ENCODE data around the gene RFLNA. TPM values are rescaled to one million over a fixed set of nuclear protein-coding genes. Genes with fewer than 3 reads are reported as not detected.

The RFLNA gene
- total and polyA plus RNA-seq, 2 of the 4 experiments (the other 2 are of a cell fraction), result not detected

- intact Hi-C loops (cut with micrococcal nuclease), result no loop called here
- no peak overlapping the region for H2BK15ac ChIP-seq (ENCODE audit: low read depth, low read length)
- H2BK20ac ChIP-seq (ENCODE audit: low read depth, low read length), result no peak overlapping the region
- ChIA-PET CTCF (no interaction called here), POLR2A (ENCODE audit: unreplicated experiment) (no interaction called here)
- H2AK5ac ChIP-seq (ENCODE audit: low read depth, low read length), result no peak overlapping the region
- H3K4ac ChIP-seq (ENCODE audit: low read depth, low read length), result no peak overlapping the region
- BruUV-seq (replicated peaks), result no TSS peak
- no peak overlapping the region for H4K91ac ChIP-seq (ENCODE audit: insufficient read depth, low read depth, low read length)
- H3K27ac ChIP-seq (ENCODE audit: insufficient read depth, low read length), result no peak overlapping the region
- H2BK5ac ChIP-seq (ENCODE audit: low read depth, low read length, poor library complexity, severe bottlenecking), result no peak overlapping the region
- H4K5ac ChIP-seq (ENCODE audit: low read depth, low read length), result no peak overlapping the region
- no peak overlapping the region for H3K4me3 ChIP-seq (ENCODE audit: insufficient read depth, low read depth, low read length)
- no peak overlapping the region for H3K14ac ChIP-seq (replicated peaks; ENCODE audit: low read depth, low read length)
- no peaks in the 10 kb centered on the region for H3K9me1 ChIP-seq (ENCODE audit: insufficient read depth, low read length)
- H3K18ac ChIP-seq (ENCODE audit: low read depth, low read length), result no peak overlapping the region
- H4K8ac ChIP-seq (ENCODE audit: low read depth in 2 of 2, low read length in 2 of 2), result no peak overlapping the region
- dilution Hi-C loops (cut with HindIII; ENCODE audit: low sequenced_read_pairs, unreplicated experiment), result no loop called here
- H3K4me1 ChIP-seq (ENCODE audit: control insufficient read depth, insufficient read depth, low read length), result peaks cover 1% of the 10 kb centered on the region; the same call in 1 of the 2 replicates
- in situ Hi-C loops (cut with MboI; ENCODE audit: low sequenced_read_pairs), result no loop called here
- TF ChIP-seq BHLHE40 (IDR thresholded peaks at IDR 0.05; ENCODE audit: low read depth, low read length) (no peak), RAD21 (IDR thresholded peaks at IDR 0.05; ENCODE audit: low read length) (no peak), POLR2A (IDR thresholded peaks at IDR 0.05; ENCODE audit: low read depth, low read length) (no peak), USF2 (IDR thresholded peaks at IDR 0.05; ENCODE audit: low read depth, low read length) (no peak), NFE2L2 (IDR thresholded peaks at IDR 0.05; ENCODE audit: low read depth, low read length) (no peak), MAFK (IDR thresholded peaks at IDR 0.05; ENCODE audit: low read depth, low read length) (no peak), RFX5 (IDR thresholded peaks at IDR 0.05; ENCODE audit: low read depth, low read length) (no peak), CTCF (conservative IDR thresholded peaks at IDR 0.05; ENCODE audit: low read depth, low read length) (no peak), RCOR1 (IDR thresholded peaks at IDR 0.05; ENCODE audit: insufficient replicate concordance, low read length) (no peak), ELK1 (IDR thresholded peaks at IDR 0.05; ENCODE audit: borderline replicate concordance, low read depth, low read length) (no peak), MXI1 (IDR thresholded peaks at IDR 0.05; ENCODE audit: borderline replicate concordance, low read depth, low read length) (no peak), MAZ (IDR thresholded peaks at IDR 0.05; ENCODE audit: borderline replicate concordance, low read depth, low read length) (no peak), SMC3 (IDR thresholded peaks at IDR 0.05; ENCODE audit: low read depth, low read length) (no peak), CEBPB (IDR thresholded peaks at IDR 0.05; ENCODE audit: low read depth, low read length) (no peak), CHD1 (IDR thresholded peaks at IDR 0.05; ENCODE audit: low read depth, low read length) (no peak), FOS (IDR thresholded peaks at IDR 0.05; ENCODE audit: low read depth, low read length) (no peak)
- H2AK9ac ChIP-seq (replicated peaks; ENCODE audit: low read depth, low read length, poor library complexity), result no peak overlapping the region
- 87% methylated on average over 3 of the region's 19 CpGs; no CpG with 5 or more reads in 1 of the 2 experiments for WGBS, 2 experiments (ENCODE audit: extremely low coverage in 2 of 2, insufficient read length in 1 of 2)
- H3K9me3 ChIP-seq (ENCODE audit: control insufficient read depth, insufficient read depth, low read length), result peaks cover 2% of the 10 kb centered on the region; the same call in 1 of the 2 replicates
- no peaks in the 10 kb centered on the region for H3K36me3 ChIP-seq (ENCODE audit: control insufficient read depth, insufficient read depth, low read length)
- DNase-seq, result no peak
- peaks cover 68% of the 10 kb centered on the region for H3K27me3 ChIP-seq (ENCODE audit: control insufficient read depth, insufficient read depth, low read length)
- no peak overlapping the region for H3K56ac ChIP-seq (ENCODE audit: extremely low read depth, insufficient read depth, low read length)
- no peak overlapping the region for H3K23ac ChIP-seq (ENCODE audit: low read depth, low read length)
- no peak for ATAC-seq (ENCODE audit: low read depth)
- H3K79me1 ChIP-seq (ENCODE audit: low read depth in 1 of 2, low read length in 2 of 2), result no peaks in the 10 kb centered on the region
- no peaks in the 10 kb centered on the region for H4K20me1 ChIP-seq (ENCODE audit: insufficient read depth, low read length)
- H3K9ac ChIP-seq (ENCODE audit: low read depth, low read length), result no peak overlapping the region
- H2BK120ac ChIP-seq (ENCODE audit: low read depth, low read length), result no peak overlapping the region
- H3K4me2 ChIP-seq (ENCODE audit: low read depth, low read length), result no peak overlapping the region
- H2AFZ ChIP-seq (replicated peaks; ENCODE audit: low read length, poor library complexity), result no peak overlapping the region
Measured at GRCh38 chr12:124297856-124298255, 3.0 kb downstream of the RFLNA start.

All from IMR-90 (cell line).